CD14-positive monocyte (primary cell): Measurements from ENCODE around the gene FAM53B. TPM values are rescaled to one million over a fixed set of nuclear protein-coding genes. Genes with fewer than 3 reads are reported as not detected.

Source experiments
- DNase-seq, 3 donors: peaks; one replicate each; pipeline ENCODE4 v3.0.0-alpha.2; 2011 to 2022
- H2AFZ ChIP-seq: 2 replicates; pipeline ENCODE4 v1.6.0; 2012; ENCODE audit warnings: mild to moderate bottlenecking, low read depth, low read length, inconsistent platforms; ENCODE audit not compliant: insufficient read depth, poor library complexity, severe bottlenecking
- H3K27ac ChIP-seq, 2 donors: 1 replicate in 1 of 2; 2 replicates in 1 of 2; pipeline ENCODE4 v1.5.1; 2012 to 2013; ENCODE audit warnings: low read length in 2 of 2, control low read depth in 1 of 2, inconsistent platforms in 1 of 2, low read depth in 1 of 2, mild to moderate bottlenecking in 1 of 2
- H3K27me3 ChIP-seq, 2 donors: one replicate each; pipeline versions ENCODE4 v1.6.0 to v1.6.1; 2011 to 2013; ENCODE audit warnings: low read length in 2 of 2; ENCODE audit not compliant: control insufficient read depth in 2 of 2, insufficient read depth in 2 of 2
- H3K36me3 ChIP-seq, 2 donors: replicated peaks in 1 of 2; 1 replicate in 1 of 2; 2 replicates in 1 of 2; pipeline versions ENCODE4 v1.5.1 to v1.6.1; 2012 to 2013; ENCODE audit warnings: low read length in 2 of 2, control low read depth in 1 of 2, inconsistent platforms in 1 of 2, mild to moderate bottlenecking in 1 of 2; ENCODE audit not compliant: insufficient read depth in 2 of 2, control insufficient read depth in 1 of 2
- H3K4me1 ChIP-seq, 2 donors: 1 replicate in 1 of 2; 2 replicates in 1 of 2; pipeline versions ENCODE4 v1.5.1 to v1.6.1; 2012 to 2013; ENCODE audit warnings: low read length in 2 of 2, control low read depth in 1 of 2, inconsistent platforms in 1 of 2, mild to moderate bottlenecking in 1 of 2, moderate library complexity in 1 of 2; ENCODE audit not compliant: insufficient read depth in 2 of 2, control insufficient read depth in 1 of 2
- H3K4me2 ChIP-seq: replicated peaks from 2 replicates; pipeline ENCODE3; 2012; ENCODE audit warnings: low read length, moderate library complexity, mild to moderate bottlenecking; ENCODE audit not compliant: poor library complexity, severe bottlenecking; ENCODE audit errors: extremely low read depth
- H3K4me3 ChIP-seq, 3 experiments: fragments of 200-600 bp in 1 of 3; sonication (generic) in 1 of 3; replicated peaks in 1 of 3; 1 replicate in 2 of 3; 2 replicates in 1 of 3; pipeline ENCODE4 v1.5.1; 2011 to 2013; ENCODE audit warnings: low read length in 3 of 3, mild to moderate bottlenecking in 3 of 3, control low read depth in 2 of 3, low read depth in 2 of 3, inconsistent platforms in 1 of 3, moderate library complexity in 1 of 3
- H3K79me2 ChIP-seq: 2 replicates; pipeline ENCODE4 v1.6.0; 2012; ENCODE audit warnings: mild to moderate bottlenecking, control low read depth, inconsistent platforms, low read length, moderate library complexity; ENCODE audit not compliant: insufficient read depth
- H3K9ac ChIP-seq: 2 replicates; pipeline ENCODE4 v1.6.0; 2017; ENCODE audit warnings: low read length, mild to moderate bottlenecking; ENCODE audit not compliant: insufficient read depth, poor library complexity, severe bottlenecking
- H3K9me3 ChIP-seq, 2 donors: replicated peaks in 1 of 2; 1 replicate in 1 of 2; 2 replicates in 1 of 2; pipeline versions ENCODE4 v1.5.1 to v1.6.1; 2012 to 2013; ENCODE audit warnings: low read length in 2 of 2, control low read depth in 1 of 2; ENCODE audit not compliant: control insufficient read depth in 1 of 2, insufficient read depth in 1 of 2
- H4K20me1 ChIP-seq: 2 replicates; pipeline ENCODE4 v1.6.0; 2012; ENCODE audit warnings: mild to moderate bottlenecking, low read length, control low read depth, moderate library complexity; ENCODE audit not compliant: insufficient read depth
- H3K27ac Mint-ChIP-seq, 7 donors: one replicate each; pipeline ENCODE4 v1.8.0; 2020; ENCODE audit warnings: mild to moderate bottlenecking in 7 of 7, mixed read lengths in 7 of 7, moderate library complexity in 6 of 7, inconsistent platforms in 2 of 7
- H3K27me3 Mint-ChIP-seq, 3 donors: one replicate each; pipeline ENCODE4 v1.8.0; 2021 to 2022; ENCODE audit warnings: low read depth in 3 of 3, mild to moderate bottlenecking in 3 of 3, mixed read lengths in 3 of 3, moderate library complexity in 3 of 3, inconsistent platforms in 1 of 3
- H3K36me3 Mint-ChIP-seq, 2 donors: one replicate each; pipeline ENCODE4 v1.8.0; 2020; ENCODE audit warnings: mixed read lengths in 2 of 2, inconsistent platforms in 1 of 2, mild to moderate bottlenecking in 1 of 2
- H3K4me1 Mint-ChIP-seq: one replicate; pipeline ENCODE4 v1.8.0; 2020; ENCODE audit warnings: mild to moderate bottlenecking, mixed read lengths
- H3K4me3 Mint-ChIP-seq, 2 donors: one replicate each; pipeline ENCODE4 v1.8.0; 2020; ENCODE audit warnings: mild to moderate bottlenecking in 2 of 2, mixed read lengths in 2 of 2, moderate library complexity in 1 of 2
- H3K9me3 Mint-ChIP-seq, 7 donors: one replicate each; pipeline ENCODE4 v1.8.0; 2020 to 2022; ENCODE audit warnings: mixed read lengths in 7 of 7, mild to moderate bottlenecking in 6 of 7, moderate library complexity in 6 of 7, inconsistent platforms in 2 of 7
- WGBS: methylation state at CpG from one replicate; pipeline ENCODE4 v1.1.5; 2013; ENCODE audit warnings: missing lambda C conversion rate; ENCODE audit not compliant: insufficient coverage; 5-methylcytosine and 5-hydroxymethylcytosine counted together
- intact Hi-C, 2 donors: fragments of 100-400 bp; cut with micrococcal nuclease; formaldehyde crosslinking; loops; one replicate each; pipeline versions ENCODE4 v1.15.0 to v1.15.1; 2023
- polyA plus RNA-seq, 3 donors: library from polyadenylated mRNA; depleted of rRNA in 1 of 3; unstranded in 2 of 3; stranded (reverse) in 1 of 3; fragments of 300-500 nt in 2 of 3; fragments of >200 nt in 1 of 3; fragmentation: Illumina TruSeq in 2 of 3; gene quantifications; 1 replicate in 2 of 3; 2 replicates in 1 of 3; pipeline ENCODE4 v1.2.3, GENCODE V29; 2012 to 2021
- TF ChIP-seq, protein P1 (sequence below): fragments of 200-600 bp; IDR thresholded peaks from one replicate; pipeline ENCODE4 v1.8.0; 2022; ENCODE audit warnings: antibody characterized with exemption, mild to moderate bottlenecking

Gene FAM53B
- polyA plus RNA-seq, 3 donors = 5.8 to 23.3 (median 12.6) TPM

DNA sequence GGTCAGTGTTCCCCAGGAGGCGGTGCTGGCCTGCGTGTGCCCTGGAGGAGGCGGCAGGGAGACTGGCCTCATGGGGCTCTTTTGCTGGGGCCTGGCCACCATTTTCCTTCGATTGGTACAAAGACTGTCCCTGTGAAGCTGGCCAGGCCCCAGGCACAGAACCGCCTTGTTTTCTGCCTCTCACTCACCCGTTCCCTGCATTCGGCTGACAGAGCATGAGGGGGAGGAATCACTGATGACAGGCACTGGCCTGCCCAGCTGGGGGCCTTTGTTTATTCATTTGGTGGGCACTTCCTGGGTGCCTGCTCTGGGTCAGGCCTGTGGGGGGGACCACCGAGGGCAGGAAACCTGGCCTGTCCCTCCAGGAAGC lies 139.2 kb downstream of the FAM53B start:
- peak overlapping the region in 1 of 7 donors; percentile 72 for H3K27ac Mint-ChIP-seq
- 74% methylated on average over 7 of the region's 8 CpGs for WGBS
- H3K4me2 ChIP-seq = no peak overlapping the region

DNA sequence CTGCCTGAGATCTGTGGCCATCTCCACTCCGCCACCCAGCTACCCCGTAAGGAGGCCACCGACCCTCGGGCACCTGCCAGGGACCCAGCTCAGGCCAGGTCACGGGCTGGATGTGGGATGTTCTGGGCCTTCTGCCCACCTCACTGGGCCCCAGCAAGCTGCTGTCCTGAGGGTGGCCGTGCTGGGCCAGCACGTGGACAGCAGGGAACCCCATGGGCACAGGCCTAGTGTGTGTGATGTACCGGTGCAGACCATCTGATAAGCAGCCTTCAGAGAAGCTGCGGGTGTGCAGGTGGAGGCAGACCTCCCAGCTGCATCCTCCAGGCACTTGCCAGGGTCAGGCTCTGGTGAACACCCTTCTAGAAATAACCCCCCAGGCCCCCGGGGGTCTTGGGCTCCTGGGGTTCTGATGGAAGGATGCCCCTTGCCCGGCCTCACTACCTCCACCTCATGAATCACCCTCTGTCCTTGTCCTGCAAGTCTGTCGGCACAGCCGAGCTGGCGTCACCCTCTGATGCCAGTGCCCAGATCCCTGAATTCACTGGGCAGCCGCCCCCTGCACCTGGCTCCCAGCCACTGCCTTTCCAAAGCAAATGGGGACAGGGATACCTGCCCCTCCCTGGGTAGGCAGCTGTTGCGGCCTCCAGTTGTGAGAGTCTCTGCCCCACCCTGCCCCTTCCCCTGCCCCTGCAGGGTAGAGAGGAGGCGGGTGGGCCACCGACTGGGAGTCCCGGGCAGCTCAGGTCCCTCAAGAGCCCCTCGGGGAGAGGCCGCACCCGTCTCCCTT lies 139.8 kb downstream of the FAM53B start:
- no peaks in the 10 kb centered on the region for H3K36me3 ChIP-seq
- H3K27me3 ChIP-seq = no peaks in the 10 kb centered on the region
- H3K27ac ChIP-seq = no peak overlapping the region
- intact Hi-C loops = no loop called here
- no peak overlapping the region for H3K9ac ChIP-seq
- DNase-seq = no peak
- TF ChIP-seq, protein P1, sequence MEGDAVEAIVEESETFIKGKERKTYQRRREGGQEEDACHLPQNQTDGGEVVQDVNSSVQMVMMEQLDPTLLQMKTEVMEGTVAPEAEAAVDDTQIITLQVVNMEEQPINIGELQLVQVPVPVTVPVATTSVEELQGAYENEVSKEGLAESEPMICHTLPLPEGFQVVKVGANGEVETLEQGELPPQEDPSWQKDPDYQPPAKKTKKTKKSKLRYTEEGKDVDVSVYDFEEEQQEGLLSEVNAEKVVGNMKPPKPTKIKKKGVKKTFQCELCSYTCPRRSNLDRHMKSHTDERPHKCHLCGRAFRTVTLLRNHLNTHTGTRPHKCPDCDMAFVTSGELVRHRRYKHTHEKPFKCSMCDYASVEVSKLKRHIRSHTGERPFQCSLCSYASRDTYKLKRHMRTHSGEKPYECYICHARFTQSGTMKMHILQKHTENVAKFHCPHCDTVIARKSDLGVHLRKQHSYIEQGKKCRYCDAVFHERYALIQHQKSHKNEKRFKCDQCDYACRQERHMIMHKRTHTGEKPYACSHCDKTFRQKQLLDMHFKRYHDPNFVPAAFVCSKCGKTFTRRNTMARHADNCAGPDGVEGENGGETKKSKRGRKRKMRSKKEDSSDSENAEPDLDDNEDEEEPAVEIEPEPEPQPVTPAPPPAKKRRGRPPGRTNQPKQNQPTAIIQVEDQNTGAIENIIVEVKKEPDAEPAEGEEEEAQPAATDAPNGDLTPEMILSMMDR = no peak
- Mint-ChIP-seq H3K36me3 (peaks cover 0 to under 1% of the 10 kb centered on the region in 2 donors), H3K4me3 (no peak overlapping the region), H3K27me3 (peaks cover 0 to 7% (median 6%) of the 10 kb centered on the region in 3 donors), H3K27ac (peak overlapping the region in 1 of 7 donors; percentile 15), H3K4me1 (peaks cover 15% of the 10 kb centered on the region), H3K9me3 (no peaks in the 10 kb centered on the region)
- H3K4me1 ChIP-seq = peaks cover 9 to 10% of the 10 kb centered on the region in 2 donors
- no peaks in the 10 kb centered on the region for H3K9me3 ChIP-seq
- no peaks in the 10 kb centered on the region for H3K79me2 ChIP-seq
- WGBS = 96% methylated on average over 19 of the region's 22 CpGs
- no peak overlapping the region for H3K4me2 ChIP-seq
- H2AFZ ChIP-seq = no peak overlapping the region
- H4K20me1 ChIP-seq = no peaks in the 10 kb centered on the region
- no peak overlapping the region for H3K4me3 ChIP-seq

More for the DNA sequence above, 139.2 kb downstream of the FAM53B start:
- H3K4me3 Mint-ChIP-seq = no peak overlapping the region
- intact Hi-C loops = no loop called here
- Histone ChIP-seq H3K9ac (no peak overlapping the region), H2AFZ (no peak overlapping the region), H3K27me3 (no peaks in the 10 kb centered on the region), H3K36me3 (no peaks in the 10 kb centered on the region), H3K4me3 (no peak overlapping the region), H3K4me1 (peaks cover 9 to 10% of the 10 kb centered on the region in 2 donors), H3K79me2 (no peaks in the 10 kb centered on the region), H4K20me1 (no peaks in the 10 kb centered on the region), H3K9me3 (no peaks in the 10 kb centered on the region), H3K27ac (no peak overlapping the region)
- no peaks in the 10 kb centered on the region for H3K9me3 Mint-ChIP-seq
- TF ChIP-seq, protein P1 = no peak
- H3K27me3 Mint-ChIP-seq = peaks cover 0 to 7% (median 3%) of the 10 kb centered on the region in 3 donors
- DNase-seq = no peak
- H3K4me1 Mint-ChIP-seq = peaks cover 17% of the 10 kb centered on the region
- H3K36me3 Mint-ChIP-seq = peaks cover 4 to 7% of the 10 kb centered on the region in 2 donors
